ENCODE measurements around the gene FZR1.

The FZR1 gene

DNA sequence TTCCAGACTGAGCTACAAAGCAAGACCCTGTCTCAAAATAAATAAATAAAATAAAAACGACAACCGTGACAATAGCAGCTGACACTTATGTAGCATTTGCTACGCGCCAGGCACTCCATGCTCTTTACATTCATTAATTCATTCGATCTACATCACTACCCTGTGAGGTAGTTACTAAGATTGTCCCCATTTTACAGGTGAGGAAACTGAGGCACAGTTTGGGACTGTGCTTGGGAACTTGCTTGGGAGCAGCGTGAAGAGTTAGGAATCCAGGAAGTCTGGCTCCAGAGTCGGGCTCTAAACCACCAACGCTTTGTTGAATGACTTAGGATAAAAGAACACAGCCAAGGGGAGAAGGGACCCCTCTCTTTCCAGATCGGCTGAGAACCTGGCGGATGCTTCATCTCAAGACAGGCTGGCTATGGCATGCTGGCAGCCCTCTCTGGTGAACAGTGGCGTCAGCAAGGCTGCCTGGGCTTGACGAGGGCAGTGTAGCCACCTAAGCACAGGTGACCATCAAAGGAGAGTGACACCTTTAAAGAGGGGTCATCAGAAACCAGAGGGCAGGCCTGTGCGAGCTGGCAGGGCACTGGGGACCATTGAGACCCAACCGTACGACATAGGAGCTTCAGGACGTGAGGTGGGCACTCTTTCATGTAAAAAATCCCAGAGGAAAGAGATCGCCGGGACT is 6.2 kb upstream of the FZR1 start:
- ChIA-PET POLR2A (ENCODE audit: low non-redundant PET) (no interaction called here), CTCF (interaction anchor here (1.5 kb wide), 1 partner anchor 15 kb away, joined by 5 read pairs; no protein-coding TSS in a partner anchor)
- TF ChIP-seq, protein P1, sequence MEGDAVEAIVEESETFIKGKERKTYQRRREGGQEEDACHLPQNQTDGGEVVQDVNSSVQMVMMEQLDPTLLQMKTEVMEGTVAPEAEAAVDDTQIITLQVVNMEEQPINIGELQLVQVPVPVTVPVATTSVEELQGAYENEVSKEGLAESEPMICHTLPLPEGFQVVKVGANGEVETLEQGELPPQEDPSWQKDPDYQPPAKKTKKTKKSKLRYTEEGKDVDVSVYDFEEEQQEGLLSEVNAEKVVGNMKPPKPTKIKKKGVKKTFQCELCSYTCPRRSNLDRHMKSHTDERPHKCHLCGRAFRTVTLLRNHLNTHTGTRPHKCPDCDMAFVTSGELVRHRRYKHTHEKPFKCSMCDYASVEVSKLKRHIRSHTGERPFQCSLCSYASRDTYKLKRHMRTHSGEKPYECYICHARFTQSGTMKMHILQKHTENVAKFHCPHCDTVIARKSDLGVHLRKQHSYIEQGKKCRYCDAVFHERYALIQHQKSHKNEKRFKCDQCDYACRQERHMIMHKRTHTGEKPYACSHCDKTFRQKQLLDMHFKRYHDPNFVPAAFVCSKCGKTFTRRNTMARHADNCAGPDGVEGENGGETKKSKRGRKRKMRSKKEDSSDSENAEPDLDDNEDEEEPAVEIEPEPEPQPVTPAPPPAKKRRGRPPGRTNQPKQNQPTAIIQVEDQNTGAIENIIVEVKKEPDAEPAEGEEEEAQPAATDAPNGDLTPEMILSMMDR (conservative IDR thresholded peaks at IDR 0.05; ENCODE audit: low read depth), result no peak
- peak overlapping the region; percentile 88 for H3K27ac ChIP-seq
- no peak for DNase-seq (ENCODE audit: low spot score)

DNA sequence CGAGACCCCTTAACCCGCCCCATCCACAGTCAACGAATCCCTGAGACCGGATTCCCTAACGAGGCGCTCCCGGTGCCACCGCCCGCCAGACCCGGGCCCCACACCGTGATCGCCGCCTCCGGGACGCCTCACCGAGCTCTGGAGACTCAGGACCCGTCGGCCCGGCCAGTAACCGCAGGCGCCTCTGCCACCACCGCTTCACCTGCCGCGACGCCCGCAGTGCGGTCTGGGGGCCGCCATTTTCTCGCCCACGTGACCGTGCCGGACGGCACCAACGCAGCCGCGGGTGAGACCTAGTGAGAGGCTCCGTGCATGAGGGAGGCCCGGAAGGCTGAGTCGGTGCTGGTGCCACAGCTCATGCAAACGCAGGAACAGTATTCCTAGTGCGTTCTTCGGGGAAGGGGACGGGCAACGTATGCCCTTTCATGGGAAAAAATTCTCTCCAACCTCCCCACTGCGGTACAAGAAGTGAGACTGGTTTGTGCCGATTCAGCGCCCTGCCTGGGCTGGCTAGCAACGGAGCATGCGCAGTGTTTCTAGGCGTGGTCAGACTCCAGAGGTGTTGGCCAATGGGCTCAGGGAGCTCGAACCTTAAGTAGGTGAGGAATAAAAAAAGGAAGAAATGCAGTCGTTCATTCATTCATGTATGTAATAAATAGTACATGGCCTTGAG is 5.5 kb upstream of the FZR1 start, which contains the start of gene DOHH:
TSS of gene DOHH (minus strand) at position 246 of the 673 bp plus-strand sequence. CDS start 3,860 bp downstream, outside the sequence.
- H3K27ac ChIP-seq, result peak within 1 kb of the TSS; percentile 88
- ChIA-PET CTCF (interaction anchor here (1.5 kb wide), 1 partner anchor 16 kb away, joined by 5 read pairs; no protein-coding TSS in a partner anchor), POLR2A (ENCODE audit: low non-redundant PET) (no interaction called here)
- DNase-seq (ENCODE audit: low spot score), result peak; percentile 93
- TF ChIP-seq, protein P1 (conservative IDR thresholded peaks at IDR 0.05; ENCODE audit: low read depth), result no peak

- ChIA-PET POLR2A (ENCODE audit: low non-redundant PET) (no interaction called here), CTCF (no interaction called here)
- H3K27ac ChIP-seq, result peak overlapping the region; percentile 88
- DNase-seq (ENCODE audit: low spot score), result no peak
- TF ChIP-seq, protein P1 (conservative IDR thresholded peaks at IDR 0.05; ENCODE audit: low read depth), result no peak
Measured at GRCh38 chr19:3501780-3502179, 4.3 kb upstream of the FZR1 start.

- CTCF ChIA-PET, result interaction anchor here (0.6 to 0.7 kb wide), 4 partner anchors 31 to 697 kb away, joined by 3 to 4 read pairs (median 4); no protein-coding TSS in a partner anchor
- POLR2A ChIA-PET (ENCODE audit: low non-redundant PET), result no interaction called here
- TF ChIP-seq, protein P1 (conservative IDR thresholded peaks at IDR 0.05; ENCODE audit: low read depth), result no peak
- peak overlapping the region; percentile 31 for H3K27ac ChIP-seq
- DNase-seq (ENCODE audit: low spot score), result no peak
Measured at GRCh38 chr19:3503036-3503572, 3.0 kb upstream of the FZR1 start.

DNA sequence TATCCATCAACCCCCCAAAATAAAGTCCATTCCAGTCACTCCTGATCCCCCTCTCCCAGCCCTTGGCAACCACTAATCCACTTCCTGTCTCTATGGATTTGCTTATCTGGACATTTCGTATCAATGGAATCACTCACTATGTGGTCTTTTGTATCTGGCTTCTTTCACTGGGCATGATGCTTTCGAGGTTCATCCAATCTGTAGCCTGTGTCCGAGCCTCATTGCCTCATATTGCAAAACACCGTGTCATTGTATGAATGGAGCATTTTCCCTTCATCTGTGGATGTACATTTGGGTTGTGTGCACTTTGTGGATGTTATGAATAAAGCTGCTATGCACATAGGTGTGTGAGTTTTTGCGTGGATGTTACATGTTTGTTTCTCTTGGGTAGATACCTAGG is 1.4 kb upstream of the FZR1 start:
- peak overlapping the region; percentile 91 for H3K27ac ChIP-seq
- ChIA-PET CTCF (no interaction called here), POLR2A (ENCODE audit: low non-redundant PET) (no interaction called here)
- TF ChIP-seq, protein P1 (conservative IDR thresholded peaks at IDR 0.05; ENCODE audit: low read depth), result no peak
- no peak for DNase-seq (ENCODE audit: low spot score)

All from RWPE1 (cell line).